Keratinocyte (primary cell): ENCODE measurements around the gene ADORA2B.
"Not testable (repeated sequence)": the region's sequence is repeated elsewhere in the genome, so short reads cannot be mapped to it uniquely, and the experiment has no call there.

ENCODE experiments used
- CTCF ChIP-seq, 3 experiments: IDR thresholded peaks in 1 of 3; conservative IDR thresholded peaks in 1 of 3; optimal IDR thresholded peaks in 1 of 3; 2 replicates in 2 of 3; 3 replicates in 1 of 3; pipeline versions ENCODE3 to v1.5.1; 2011; ENCODE audit warnings: low read length in 3 of 3, mild to moderate bottlenecking in 3 of 3, moderate library complexity in 2 of 3, control low read depth in 1 of 3, inconsistent platforms in 1 of 3; ENCODE audit not compliant: insufficient read depth in 2 of 3; ENCODE audit errors: extremely low read depth in 1 of 3
- EZH2 ChIP-seq: IDR thresholded peaks from one replicate; pipeline ENCODE4 v1.6.1; 2012; ENCODE audit warnings: inconsistent platforms, mild to moderate bottlenecking, low read length, moderate library complexity

- TF ChIP-seq EZH2; CTCF (optimal IDR thresholded peaks at IDR 0.05 in 1 of 3, IDR thresholded peaks at IDR 0.05 in 1 of 3, conservative IDR thresholded peaks at IDR 0.05 in 1 of 3; ENCODE audit: extremely low read depth in 1 of 3, insufficient read depth in 2 of 3, low read length in 3 of 3): not testable (repeated sequence)
Observed at GRCh38 chr17:15979013-15979412, 34.1 kb downstream of the ADORA2B start.
